ENCODE data around the gene STON2. TPM values are rescaled to one million over a fixed set of nuclear protein-coding genes. Genes with fewer than 3 reads are reported as not detected.

The STON2 gene
- total and polyA plus RNA-seq, 2 of the 13 experiments (the other 11 are each of a cell fraction or from before 2014, with no cell fraction given) = 2.1 to 11.0 TPM

- TF ChIP-seq, protein P1, sequence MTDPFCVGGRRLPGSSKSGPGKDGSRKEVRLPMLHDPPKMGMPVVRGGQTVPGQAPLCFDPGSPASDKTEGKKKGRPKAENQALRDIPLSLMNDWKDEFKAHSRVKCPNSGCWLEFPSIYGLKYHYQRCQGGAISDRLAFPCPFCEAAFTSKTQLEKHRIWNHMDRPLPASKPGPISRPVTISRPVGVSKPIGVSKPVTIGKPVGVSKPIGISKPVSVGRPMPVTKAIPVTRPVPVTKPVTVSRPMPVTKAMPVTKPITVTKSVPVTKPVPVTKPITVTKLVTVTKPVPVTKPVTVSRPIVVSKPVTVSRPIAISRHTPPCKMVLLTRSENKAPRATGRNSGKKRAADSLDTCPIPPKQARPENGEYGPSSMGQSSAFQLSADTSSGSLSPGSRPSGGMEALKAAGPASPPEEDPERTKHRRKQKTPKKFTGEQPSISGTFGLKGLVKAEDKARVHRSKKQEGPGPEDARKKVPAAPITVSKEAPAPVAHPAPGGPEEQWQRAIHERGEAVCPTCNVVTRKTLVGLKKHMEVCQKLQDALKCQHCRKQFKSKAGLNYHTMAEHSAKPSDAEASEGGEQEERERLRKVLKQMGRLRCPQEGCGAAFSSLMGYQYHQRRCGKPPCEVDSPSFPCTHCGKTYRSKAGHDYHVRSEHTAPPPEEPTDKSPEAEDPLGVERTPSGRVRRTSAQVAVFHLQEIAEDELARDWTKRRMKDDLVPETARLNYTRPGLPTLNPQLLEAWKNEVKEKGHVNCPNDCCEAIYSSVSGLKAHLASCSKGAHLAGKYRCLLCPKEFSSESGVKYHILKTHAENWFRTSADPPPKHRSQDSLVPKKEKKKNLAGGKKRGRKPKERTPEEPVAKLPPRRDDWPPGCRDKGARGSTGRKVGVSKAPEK (CRISPR knock-in tag; IDR thresholded peaks at IDR 0.05; ENCODE audit: borderline replicate concordance) = no peak
- TF ChIP-seq, protein P2, sequence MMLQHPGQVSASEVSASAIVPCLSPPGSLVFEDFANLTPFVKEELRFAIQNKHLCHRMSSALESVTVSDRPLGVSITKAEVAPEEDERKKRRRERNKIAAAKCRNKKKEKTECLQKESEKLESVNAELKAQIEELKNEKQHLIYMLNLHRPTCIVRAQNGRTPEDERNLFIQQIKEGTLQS (CRISPR knock-in tag; IDR thresholded peaks at IDR 0.05) = no peak
- no peak for TF ChIP-seq ARID2 (CRISPR knock-in tag; IDR thresholded peaks at IDR 0.05; ENCODE audit: borderline replicate concordance)
- no peak for TF ChIP-seq PRMT3 (CRISPR knock-in tag; IDR thresholded peaks at IDR 0.05; ENCODE audit: borderline replicate concordance, low read depth)
- no peak for TF ChIP-seq EEA1 (CRISPR knock-in tag; IDR thresholded peaks at IDR 0.05; ENCODE audit: borderline replicate concordance)
- TF ChIP-seq ZFYVE20 (CRISPR knock-in tag; IDR thresholded peaks at IDR 0.05; ENCODE audit: borderline replicate concordance, low read depth) = no peak
- no peak for TF ChIP-seq MAFG (CRISPR knock-in tag; IDR thresholded peaks at IDR 0.05)
- TF ChIP-seq HDAC2 (CRISPR knock-in tag; IDR thresholded peaks at IDR 0.05) = no peak
- TF ChIP-seq ATF7-NPFF (CRISPR knock-in tag; IDR thresholded peaks at IDR 0.05; ENCODE audit: low read depth) = no peak
- no peak for TF ChIP-seq ZNF430 (CRISPR knock-in tag; IDR thresholded peaks at IDR 0.05)
- no peak for TF ChIP-seq ZNF558 (CRISPR knock-in tag; IDR thresholded peaks at IDR 0.05; ENCODE audit: borderline replicate concordance)
- TF ChIP-seq PCBP2 (optimal IDR thresholded peaks at IDR 0.05; ENCODE audit: low read depth, low read length, poor library complexity, severe bottlenecking) = no peak
- no peak for TF ChIP-seq NPAS2 (CRISPR knock-in tag; IDR thresholded peaks at IDR 0.05; ENCODE audit: borderline replicate concordance)
- TF ChIP-seq ZNF234 (CRISPR knock-in tag; conservative IDR thresholded peaks at IDR 0.05) = no peak
- no peak for TF ChIP-seq THYN1 (CRISPR knock-in tag; IDR thresholded peaks at IDR 0.05; ENCODE audit: borderline replicate concordance, low read depth)
- no peak for TF ChIP-seq MLXIP (CRISPR knock-in tag; IDR thresholded peaks at IDR 0.05; ENCODE audit: borderline replicate concordance)
- TF ChIP-seq SAP130 (CRISPR knock-in tag; IDR thresholded peaks at IDR 0.05; ENCODE audit: low read depth) = 0 out of 2 replicates have a peak, but pooled peaks have one; percentile 23
- TF ChIP-seq RORA (CRISPR knock-in tag; IDR thresholded peaks at IDR 0.05) = no peak
- TF ChIP-seq PPARG (CRISPR knock-in tag; conservative IDR thresholded peaks at IDR 0.05) = 0 out of 2 replicates have a peak, but pooled peaks have one; percentile 14
- TF ChIP-seq ZNF496 (CRISPR knock-in tag; IDR thresholded peaks at IDR 0.05; ENCODE audit: insufficient replicate concordance) = no peak
- TF ChIP-seq SMC3 (IDR thresholded peaks at IDR 0.05; ENCODE audit: low read length) = peak; percentile 94
- TF ChIP-seq, protein P3, sequence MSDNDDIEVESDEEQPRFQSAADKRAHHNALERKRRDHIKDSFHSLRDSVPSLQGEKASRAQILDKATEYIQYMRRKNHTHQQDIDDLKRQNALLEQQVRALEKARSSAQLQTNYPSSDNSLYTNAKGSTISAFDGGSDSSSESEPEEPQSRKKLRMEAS (IDR thresholded peaks at IDR 0.05) = no peak
- no peak for TF ChIP-seq SAFB2 (CRISPR knock-in tag; IDR thresholded peaks at IDR 0.05; ENCODE audit: borderline replicate concordance, low read depth)
These were observed 130.8 kb downstream of the STON2 start (continued) for GRCh38 chr14:81269100-81269978.
